Heart left ventricle (tissue), 13 donors: ENCODE measurements around the gene PHB1.
"Not testable (repeated sequence)": the region's sequence is repeated elsewhere in the genome, so short reads cannot be mapped to it uniquely, and the experiment has no call there.

Source experiments
- POLR2A ChIP-seq, 2 donors: fragments of 450-650 bp; IDR thresholded peaks; one replicate each; pipeline ENCODE4 v1.6.1; 2017; ENCODE audit warnings: antibody characterized with exemption in 2 of 2, mild to moderate bottlenecking in 2 of 2, moderate library complexity in 2 of 2
- TF ChIP-seq, protein P1 (sequence below), 12 donors: fragments of 200-600 bp; sonication (generic) in 4 of 12; IDR thresholded peaks; one replicate each; pipeline versions ENCODE4 v1.5.0 to v1.8.0; 2018 to 2022; ENCODE audit warnings: antibody characterized with exemption in 12 of 12, mild to moderate bottlenecking in 5 of 12
- donor health status: ischemic (EF 13 %, LVEDD 7.1; RV severe dilation, severe dysfunction).
- donor health status: DM: no; HTN: yes; CAD: no.
- donor health status: DM: no; HTN: no; CAD: no.
- donor health status: ischemic (EF 25% LVEDD 6.9; RV normal size, moderate dysfunction).
- donor health status: ischemic (EF 25% LVEDD 5.7; RV mildly dilated, moderate dysfunction).
- donor health status: ischemic (EF 35%, LVEDD 5.7; RV mildly dilated, moderate dysfunction).
- donor health status: nonischemic (EF 11% LVEDD 7.7; RV severe dilation, severe dysfunction).
- donor health status: DM: yes; HTN: yes; CAD: no.
- donor health status: PGD.
- donor health status: ischemic (EF 29% LVEDD 5.4; RV normal size, mild dysfunction).
- donor health status: nonischemic (EF 23%, LVEDD 6.1; RV moderate dilation, normal function).

DNA sequence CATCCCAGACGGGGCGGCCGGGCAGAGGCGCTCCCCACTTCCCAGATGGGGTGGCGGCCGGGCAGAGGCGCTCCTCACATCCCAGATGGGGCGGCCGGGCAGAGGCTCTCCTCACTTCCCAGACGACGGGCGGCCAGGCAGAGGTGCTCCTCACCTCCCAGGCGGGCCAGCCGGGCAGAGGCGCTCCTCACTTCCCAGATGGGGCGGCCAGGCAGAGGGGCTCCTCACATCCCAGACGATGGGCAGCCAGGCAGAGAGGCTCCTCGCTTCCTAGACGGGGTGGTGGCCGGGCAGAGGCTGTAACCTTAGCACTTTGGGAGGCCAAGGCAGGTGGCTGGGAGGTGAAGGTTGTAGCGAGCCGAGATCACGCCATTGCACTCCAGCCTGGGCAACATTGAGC lies 5.1 kb upstream of the PHB1 start:
- TF ChIP-seq, protein P1, sequence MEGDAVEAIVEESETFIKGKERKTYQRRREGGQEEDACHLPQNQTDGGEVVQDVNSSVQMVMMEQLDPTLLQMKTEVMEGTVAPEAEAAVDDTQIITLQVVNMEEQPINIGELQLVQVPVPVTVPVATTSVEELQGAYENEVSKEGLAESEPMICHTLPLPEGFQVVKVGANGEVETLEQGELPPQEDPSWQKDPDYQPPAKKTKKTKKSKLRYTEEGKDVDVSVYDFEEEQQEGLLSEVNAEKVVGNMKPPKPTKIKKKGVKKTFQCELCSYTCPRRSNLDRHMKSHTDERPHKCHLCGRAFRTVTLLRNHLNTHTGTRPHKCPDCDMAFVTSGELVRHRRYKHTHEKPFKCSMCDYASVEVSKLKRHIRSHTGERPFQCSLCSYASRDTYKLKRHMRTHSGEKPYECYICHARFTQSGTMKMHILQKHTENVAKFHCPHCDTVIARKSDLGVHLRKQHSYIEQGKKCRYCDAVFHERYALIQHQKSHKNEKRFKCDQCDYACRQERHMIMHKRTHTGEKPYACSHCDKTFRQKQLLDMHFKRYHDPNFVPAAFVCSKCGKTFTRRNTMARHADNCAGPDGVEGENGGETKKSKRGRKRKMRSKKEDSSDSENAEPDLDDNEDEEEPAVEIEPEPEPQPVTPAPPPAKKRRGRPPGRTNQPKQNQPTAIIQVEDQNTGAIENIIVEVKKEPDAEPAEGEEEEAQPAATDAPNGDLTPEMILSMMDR (IDR thresholded peaks at IDR 0.05): not testable (repeated sequence)
- not testable (repeated sequence) for TF ChIP-seq POLR2A (IDR thresholded peaks at IDR 0.05)
